HUES64 (cell line): Measurements from ENCODE around the gene ZNF615. TPM values are rescaled to one million over a fixed set of nuclear protein-coding genes. Genes with fewer than 3 reads are reported as not detected.
"Not testable (repeated sequence)": the region's sequence is repeated elsewhere in the genome, so short reads cannot be mapped to it uniquely, and the experiment has no call there.

Source experiments
- H3K27ac ChIP-seq: 2 replicates; pipeline ENCODE4 v1.7.0; 2013; ENCODE audit warnings: low read depth, low read length, inconsistent platforms
- H3K27me3 ChIP-seq: 2 replicates; pipeline ENCODE4 v1.6.1; 2013; ENCODE audit warnings: mild to moderate bottlenecking, low read length; ENCODE audit not compliant: insufficient read depth
- H3K36me3 ChIP-seq: 2 replicates; pipeline ENCODE4 v1.6.1; 2013; ENCODE audit warnings: mild to moderate bottlenecking, low read length; ENCODE audit not compliant: insufficient read depth
- H3K4me1 ChIP-seq: 2 replicates; pipeline ENCODE4 v1.6.1; 2013; ENCODE audit warnings: mild to moderate bottlenecking, low read length, moderate library complexity; ENCODE audit not compliant: insufficient read depth
- H3K4me3 ChIP-seq: 2 replicates; pipeline ENCODE4 v1.5.1; 2013; ENCODE audit warnings: mild to moderate bottlenecking, low read length, moderate library complexity
- H3K9ac ChIP-seq: 2 replicates; pipeline ENCODE4 v1.6.1; 2013; ENCODE audit warnings: mild to moderate bottlenecking, low read depth, low read length
- H3K9me3 ChIP-seq: 2 replicates; pipeline ENCODE4 v1.6.1; 2013; ENCODE audit warnings: low read depth, low read length; ENCODE audit not compliant: insufficient read depth
- WGBS: fragments of 150-250, 120-280 bp; methylation state at CpG from one replicate; pipeline ENCODE4 v1.1.7; 2013; ENCODE audit warnings: missing lambda C conversion rate; 5-methylcytosine and 5-hydroxymethylcytosine counted together
- polyA plus RNA-seq, 2 experiments: library from polyadenylated mRNA; stranded (reverse); fragments of 50-300 nt; gene quantifications; one replicate each; pipeline ENCODE4 v1.2.3, GENCODE V29; 2013

Gene ZNF615
- polyA plus RNA-seq (2013, experiment 1 of 2), result 7.3 TPM
- polyA plus RNA-seq (2013, experiment 2 of 2), result 6.7 TPM

- Histone ChIP-seq H3K4me3 (peak within 1 kb of the TSS; percentile 96), H3K9me3 (peaks cover 3% of the 10 kb centered on the region; the same call in 1 of the 2 replicates), H3K36me3 (peaks cover 14% of the 10 kb centered on the region), H3K4me1 (peaks cover 4% of the 10 kb centered on the region), H3K27ac (peak within 1 kb of the TSS; percentile 87), H3K27me3 (no peaks in the 10 kb centered on the region), H3K9ac (peak within 1 kb of the TSS; percentile 95)
- WGBS, result under 1% methylated on average over 44 of the region's 44 CpGs
Observed at GRCh38 chr19:52007806-52008557, at the start of gene ZNF615. TSS of gene ZNF615 (minus strand) at chr19:52008211. CDS start at chr19:52003711, 4,500 bp downstream.

- H3K27me3 ChIP-seq, H3K9ac ChIP-seq, H3K36me3 ChIP-seq, H3K4me3 ChIP-seq, H3K9me3 ChIP-seq, H3K4me1 ChIP-seq, H3K27ac ChIP-seq: not testable (repeated sequence)
- WGBS, result 98% methylated on average over 3 of the region's 3 CpGs
Observed at GRCh38 chr19:52056480-52056879, 48.5 kb upstream of the ZNF615 start.

DNA sequence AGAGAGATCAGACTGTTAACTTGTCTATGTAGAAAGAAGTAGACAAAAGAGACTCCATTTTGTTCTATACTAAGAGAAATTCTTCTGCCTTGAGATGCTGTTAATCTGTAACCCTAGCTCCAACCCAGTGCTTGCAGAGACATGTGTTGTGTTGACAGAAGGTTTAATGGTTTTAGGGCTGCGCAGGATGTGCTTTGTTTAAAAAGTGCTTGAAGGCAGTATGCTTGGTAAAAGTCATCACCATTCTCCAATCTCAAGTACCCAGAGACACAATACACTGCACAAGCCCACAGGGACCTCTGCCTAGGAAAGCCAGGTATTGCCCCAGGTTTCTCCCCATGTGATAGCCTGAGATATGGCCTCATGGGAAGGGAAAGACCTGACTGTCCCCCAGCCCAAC lies 43.7 kb upstream of the ZNF615 start:
- no CpG with 5 or more reads among the region's 1 CpG for WGBS
- not testable (repeated sequence) for H3K9me3 ChIP-seq, H3K4me3 ChIP-seq, H3K9ac ChIP-seq, H3K27me3 ChIP-seq, H3K27ac ChIP-seq, H3K36me3 ChIP-seq, H3K4me1 ChIP-seq

DNA sequence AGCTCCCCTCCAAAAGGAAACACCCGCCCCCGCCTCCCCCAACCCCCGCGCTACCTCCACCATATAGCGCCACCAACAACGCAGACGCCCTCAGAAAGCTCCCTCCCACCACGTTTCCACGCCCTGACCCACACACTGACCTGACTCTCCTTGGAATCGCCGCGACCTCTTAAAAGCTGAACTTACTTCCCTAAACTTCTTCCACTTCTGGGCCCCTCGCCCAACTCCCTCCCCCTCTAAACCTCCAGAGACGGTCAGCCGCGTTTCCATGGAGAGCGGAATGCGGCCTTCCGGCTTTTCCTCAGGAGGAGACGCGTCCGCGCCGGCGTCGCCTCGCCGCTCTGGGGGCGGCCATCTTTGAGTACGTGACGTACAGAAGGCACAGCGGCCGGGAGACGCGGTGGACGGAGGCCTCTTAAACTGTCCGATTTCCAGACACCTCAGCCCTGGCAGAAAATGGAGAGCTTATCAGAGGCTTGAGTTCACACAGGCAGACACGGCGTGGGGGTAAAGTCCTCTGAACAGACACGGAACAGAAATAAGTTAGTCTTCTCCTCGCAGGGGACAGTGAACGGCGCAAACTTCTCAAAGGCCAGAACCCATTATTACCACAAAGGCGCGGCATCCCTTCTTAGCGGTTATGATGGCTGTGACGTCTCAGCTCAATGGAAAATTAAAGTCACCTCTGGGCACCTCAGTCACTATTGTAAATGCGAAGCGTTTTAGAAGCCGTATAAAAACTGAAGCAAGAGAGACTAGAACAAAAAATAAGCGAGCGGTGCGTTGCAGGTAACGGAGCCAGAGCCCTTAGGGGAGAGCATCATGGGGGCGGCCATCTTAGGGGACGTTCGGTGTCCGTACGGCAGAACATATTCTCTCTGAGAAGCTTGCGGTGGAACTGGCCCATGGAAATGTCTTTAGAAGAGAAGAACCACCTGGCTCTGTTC lies 40.8 kb upstream of the ZNF615 start, which contains the start of gene ZNF432:
ZNF432 (minus strand) TSS at position 284 of the 947 bp plus-strand sequence. CDS start 1,970 bp downstream, outside the sequence.
- Histone ChIP-seq H3K27me3 (no peaks in the 10 kb centered on the region), H3K4me1 (peaks cover 4% of the 10 kb centered on the region; the same call in 1 of the 2 replicates), H3K9me3 (peaks cover 3% of the 10 kb centered on the region; the same call in 1 of the 2 replicates), H3K4me3 (peak within 1 kb of the TSS; percentile 92), H3K27ac (peak within 1 kb of the TSS; percentile 81), H3K9ac (peak within 1 kb of the TSS; percentile 95), H3K36me3 (peaks cover 20% of the 10 kb centered on the region)
- WGBS, result under 1% methylated on average over 59 of the region's 60 CpGs

DNA sequence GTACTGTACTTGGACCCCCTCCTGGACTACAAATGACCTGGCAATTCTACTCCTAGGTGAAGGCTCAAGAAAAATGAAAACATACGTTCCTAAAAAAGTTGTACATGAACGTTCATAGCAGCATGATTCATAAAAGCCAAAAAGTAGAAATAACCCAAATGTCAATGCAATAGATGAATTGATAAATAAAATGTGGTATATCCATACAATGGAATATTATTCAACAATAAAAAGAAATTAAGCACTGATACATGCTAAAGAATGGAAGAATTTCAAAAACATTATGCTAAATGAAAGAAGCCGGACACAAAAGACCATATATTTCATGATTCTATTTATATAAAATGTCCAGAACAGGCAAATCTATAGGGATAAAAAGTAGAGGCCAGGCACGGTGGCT lies 31.2 kb upstream of the ZNF615 start:
- Histone ChIP-seq H3K27ac (no peak overlapping the region), H3K4me3 (no peak overlapping the region), H3K4me1 (no peaks in the 10 kb centered on the region), H3K36me3 (peaks cover 85% of the 10 kb centered on the region), H3K27me3 (no peaks in the 10 kb centered on the region), H3K9ac (no peak overlapping the region), H3K9me3 (peaks cover 54% of the 10 kb centered on the region)
- 97% methylated on average over 3 of the region's 4 CpGs for WGBS

GRCh38 chr19:52034051-52034728 lies 26.2 kb upstream of the ZNF615 start:
- Histone ChIP-seq H3K36me3 (peaks cover 82% of the 10 kb centered on the region), H3K27me3 (no peaks in the 10 kb centered on the region), H3K4me3 (peak overlapping the region; percentile 22), H3K9ac (no peak overlapping the region), H3K9me3 (peaks cover 76% of the 10 kb centered on the region), H3K4me1 (no peaks in the 10 kb centered on the region), H3K27ac (no peak overlapping the region)
- WGBS, result 96% methylated on average over 11 of the region's 12 CpGs

DNA sequence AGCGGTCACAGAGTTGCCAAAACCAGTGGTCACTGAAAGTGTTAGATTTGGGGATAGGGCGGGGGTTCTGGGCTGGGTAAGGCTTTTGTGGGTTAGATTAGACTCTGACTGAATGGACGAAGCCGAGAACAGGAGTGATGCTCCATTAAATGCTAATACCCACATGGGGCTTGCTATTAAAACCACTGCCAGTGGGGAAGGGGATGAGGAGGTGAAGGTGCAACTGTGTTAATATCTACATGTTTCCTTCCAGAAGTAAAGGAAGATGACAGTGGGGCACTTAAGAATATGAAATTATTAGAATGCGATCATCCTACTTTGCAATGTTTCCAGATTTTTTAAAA lies 20.7 kb upstream of the ZNF615 start:
- Histone ChIP-seq H3K4me3 (peak overlapping the region; percentile 91), H3K27me3 (no peaks in the 10 kb centered on the region), H3K36me3 (peaks cover 52% of the 10 kb centered on the region), H3K4me1 (no peaks in the 10 kb centered on the region; the same call in 1 of the 2 replicates), H3K27ac (peak overlapping the region; percentile 94), H3K9ac (peak overlapping the region; percentile 96), H3K9me3 (peaks cover 34% of the 10 kb centered on the region)
- under 1% methylated on average over 4 of the region's 5 CpGs for WGBS

GRCh38 chr19:52028027-52028779 lies 20.2 kb upstream of the ZNF615 start, which contains the start of gene ZNF614:
TSS of gene ZNF614 (minus strand) at chr19:52028379. CDS start at chr19:52025745, 2,634 bp downstream.
- Histone ChIP-seq H3K9me3 (peaks cover 34% of the 10 kb centered on the region), H3K4me3 (peak within 1 kb of the TSS; percentile 91)
- under 1% methylated on average over 53 of the region's 53 CpGs for WGBS

DNA sequence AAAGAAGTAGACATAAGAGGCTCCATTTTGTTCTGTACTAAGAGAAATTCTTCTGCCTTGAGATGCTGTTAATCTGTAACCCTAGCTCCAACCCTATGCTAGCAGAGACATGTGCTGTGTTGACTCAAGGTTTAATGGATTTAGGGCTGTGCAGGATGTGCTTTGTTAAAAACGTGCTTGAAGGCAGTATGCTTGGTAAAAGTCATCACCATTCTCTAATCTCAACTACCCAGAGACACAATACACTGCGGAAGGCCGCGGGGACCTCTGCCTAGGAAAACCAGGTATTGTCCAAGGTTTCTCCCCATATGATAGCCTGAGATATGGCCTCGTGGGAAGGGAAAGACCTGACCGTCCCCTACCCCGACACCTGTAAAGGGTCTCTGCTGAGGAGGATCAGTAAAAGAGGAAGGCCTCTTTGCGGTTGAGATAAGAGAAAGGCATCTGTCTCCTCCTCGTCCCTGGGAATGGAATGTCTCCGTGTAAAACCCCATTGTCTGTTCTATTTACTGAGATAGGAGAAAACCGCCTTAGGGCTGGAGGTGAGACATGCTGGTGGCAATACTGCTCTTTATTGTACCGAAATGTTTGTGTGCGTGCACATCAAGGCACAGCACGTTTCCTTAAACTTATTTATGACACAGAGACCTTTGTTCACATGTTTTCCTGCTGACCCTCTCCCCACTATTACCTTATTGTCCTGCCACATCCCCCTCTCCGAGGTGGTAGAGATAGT lies 18.4 kb upstream of the ZNF615 start:
- WGBS, result 90% methylated on average over 15 of the region's 15 CpGs
- H3K27ac ChIP-seq, result peak overlapping the region; percentile 9; the same call in 1 of the 2 replicates
- H3K9me3 ChIP-seq, result peaks cover 27% of the 10 kb centered on the region
- H3K9ac ChIP-seq, H3K27me3 ChIP-seq, H3K4me1 ChIP-seq: not testable (repeated sequence)
- peak overlapping the region; percentile 91 for H3K4me3 ChIP-seq
- H3K36me3 ChIP-seq, result peaks cover 49% of the 10 kb centered on the region

More at GRCh38 chr19:52028027-52028779, 20.2 kb upstream of the ZNF615 start, which contains the start of gene ZNF614:
- peaks cover 52% of the 10 kb centered on the region for H3K36me3 ChIP-seq
- no peaks in the 10 kb centered on the region; the same call in 1 of the 2 replicates for H3K4me1 ChIP-seq
- H3K9ac ChIP-seq, result peak within 1 kb of the TSS; percentile 96
- H3K27ac ChIP-seq, result peak within 1 kb of the TSS; percentile 94
- no peaks in the 10 kb centered on the region for H3K27me3 ChIP-seq
